SK-N-SH treated with all-trans-retinoic acid at 6 μM for 48 hours (cell line): ENCODE data around the gene GATAD2A.

Source experiments
- ATAC-seq: fragments of 200-7000 bp; cut with Tn5 transposase; 3 replicates; pipeline ENCODE4 v1.9.1; 2020; ENCODE audit warnings: mild to moderate bottlenecking, moderate library complexity
- ARNTL ChIP-seq: fragments of 450-650 bp; formaldehyde crosslinking; IDR thresholded peaks from 2 replicates; pipeline ENCODE4 v1.5.0; 2020; ENCODE audit warnings: low read depth, mild to moderate bottlenecking, moderate library complexity, borderline replicate concordance
- BACH2 ChIP-seq: fragments of 250-450 bp; sonication (Bioruptor Pico); IDR thresholded peaks from 2 replicates; pipeline ENCODE4 v1.9.0; 2021; ENCODE audit warnings: mild to moderate bottlenecking, borderline replicate concordance
- CSDC2 ChIP-seq: fragments of 250-450 bp; sonication (Bioruptor Pico); IDR thresholded peaks from 2 replicates; pipeline ENCODE4 v1.5.0; 2020; ENCODE audit warnings: mild to moderate bottlenecking, moderate library complexity
- ESRRG ChIP-seq: fragments of 250-450 bp; sonication (Bioruptor Pico); IDR thresholded peaks from 2 replicates; pipeline ENCODE4 v1.6.1; 2021; ENCODE audit warnings: mild to moderate bottlenecking
- GLIS3 ChIP-seq: fragments of 250-450 bp; sonication (Bioruptor Pico); IDR thresholded peaks from 2 replicates; pipeline ENCODE4 v1.5.0; 2020; ENCODE audit warnings: mild to moderate bottlenecking, moderate library complexity
- ISL1 ChIP-seq: fragments of 250-450 bp; sonication (Bioruptor Pico); IDR thresholded peaks from 2 replicates; pipeline ENCODE4 v2.1.2; 2022; ENCODE audit warnings: mild to moderate bottlenecking, moderate library complexity
- OSR1 ChIP-seq: fragments of 250-450 bp; sonication (Bioruptor Pico); IDR thresholded peaks from 2 replicates; pipeline ENCODE4 v1.8.0; 2022; ENCODE audit warnings: moderate library complexity, mild to moderate bottlenecking, inconsistent platforms
- PATZ1 ChIP-seq: fragments of 250-450 bp; sonication (Bioruptor Pico); IDR thresholded peaks from 2 replicates; pipeline ENCODE4 v1.8.0; 2020; ENCODE audit warnings: mild to moderate bottlenecking, moderate library complexity, borderline replicate concordance
- POU6F1 ChIP-seq: fragments of 250-450 bp; sonication (Bioruptor Pico); IDR thresholded peaks from 2 replicates; pipeline ENCODE4 v1.8.0; 2021; ENCODE audit warnings: low read depth, mild to moderate bottlenecking, moderate library complexity, borderline replicate concordance
- PPARA ChIP-seq: fragments of 250-450 bp; sonication (Bioruptor Pico); IDR thresholded peaks from 2 replicates; pipeline ENCODE4 v1.5.0; 2020; ENCODE audit warnings: mild to moderate bottlenecking, borderline replicate concordance
- RARB ChIP-seq: fragments of 250-450 bp; sonication (Bioruptor Pico); IDR thresholded peaks from 2 replicates; pipeline ENCODE4 v1.8.0; 2021; ENCODE audit warnings: mild to moderate bottlenecking, moderate library complexity
- SNAI2 ChIP-seq: fragments of 250-450 bp; sonication (Bioruptor Pico); IDR thresholded peaks from 2 replicates; pipeline ENCODE4 v1.5.0; 2020; ENCODE audit warnings: mild to moderate bottlenecking, moderate library complexity
- TCF4 ChIP-seq: fragments of 250-450 bp; sonication (Bioruptor Pico); IDR thresholded peaks from 2 replicates; pipeline ENCODE4 v1.8.0; 2021; ENCODE audit warnings: mild to moderate bottlenecking, moderate library complexity, borderline replicate concordance
- TOX ChIP-seq: fragments of 250-450 bp; sonication (Bioruptor Pico); IDR thresholded peaks from 2 replicates; pipeline ENCODE4 v1.8.0; 2021; ENCODE audit warnings: mild to moderate bottlenecking, moderate library complexity, borderline replicate concordance
- ZFP3 ChIP-seq: fragments of 250-450 bp; sonication (Bioruptor Pico); IDR thresholded peaks from 2 replicates; pipeline ENCODE4 v1.5.0; 2020; ENCODE audit warnings: mild to moderate bottlenecking, moderate library complexity
- ZFP30 ChIP-seq: fragments of 450-650 bp; formaldehyde crosslinking; IDR thresholded peaks from 2 replicates; pipeline ENCODE4 v1.5.0; 2022; ENCODE audit warnings: mild to moderate bottlenecking, moderate library complexity
- ZNF70 ChIP-seq: fragments of 450-650 bp; formaldehyde crosslinking; IDR thresholded peaks from 2 replicates; pipeline ENCODE4 v1.5.0; 2020; ENCODE audit warnings: mild to moderate bottlenecking, moderate library complexity
- ZNF8 ChIP-seq: fragments of 450-650 bp; formaldehyde crosslinking; IDR thresholded peaks from 2 replicates; pipeline ENCODE4 v1.5.0; 2020; ENCODE audit warnings: mild to moderate bottlenecking, moderate library complexity
- TF ChIP-seq, protein P1 (sequence below): fragments of 250-450 bp; sonication (Bioruptor Pico); IDR thresholded peaks from 2 replicates; pipeline ENCODE4 v1.5.1; 2020; ENCODE audit warnings: low read depth, mild to moderate bottlenecking, moderate library complexity
- TF ChIP-seq, protein P2 (sequence below): fragments of 250-450 bp; sonication (Bioruptor Pico); IDR thresholded peaks from 2 replicates; pipeline ENCODE4 v1.5.0; 2020; ENCODE audit warnings: mild to moderate bottlenecking, moderate library complexity

The GATAD2A gene

DNA sequence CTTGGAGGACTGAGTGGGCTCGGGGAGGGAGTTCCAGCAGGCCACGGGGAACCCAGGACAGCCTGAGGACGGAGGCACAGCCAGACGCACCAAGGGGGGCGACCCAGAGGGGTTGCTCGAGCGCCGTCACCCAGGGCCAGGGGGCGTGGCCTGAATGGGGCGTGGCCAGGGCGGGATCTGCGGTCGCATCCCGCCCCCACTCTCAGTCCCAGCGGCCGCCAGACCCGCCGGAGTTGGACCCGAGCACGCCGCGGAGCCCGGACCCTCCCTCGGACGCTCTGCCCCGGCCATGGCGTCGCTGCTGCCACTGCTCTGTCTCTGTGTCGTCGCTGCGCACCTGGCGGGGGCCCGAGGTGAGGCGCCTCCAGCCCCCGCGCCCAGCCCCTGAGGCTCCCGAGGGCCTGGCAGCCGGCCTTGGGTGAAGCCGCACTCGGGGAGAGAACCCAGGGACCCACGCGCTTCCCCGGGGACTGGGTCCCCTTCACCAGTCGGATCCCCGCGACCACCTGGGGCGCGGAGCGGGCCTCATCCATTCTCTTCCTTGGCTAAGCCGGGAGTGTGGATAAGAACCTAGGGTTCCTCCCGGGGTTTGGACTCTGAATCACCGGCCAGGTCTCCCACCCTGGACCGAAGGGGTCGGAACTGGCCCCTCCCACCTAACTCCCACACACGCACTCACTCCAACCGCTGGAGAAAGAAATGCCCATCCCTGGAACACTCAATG is 132.7 kb downstream of the GATAD2A start, which contains the start of gene CILP2:
TSS of gene CILP2 (plus strand) at position 205 of the 724 bp plus-strand sequence. CDS start at position 290, 85 bp downstream.
- TF ChIP-seq ARNTL (CRISPR knock-in tag) (no peak), POU6F1 (CRISPR knock-in tag) (no peak)
- ATAC-seq, result peak; percentile 60

DNA sequence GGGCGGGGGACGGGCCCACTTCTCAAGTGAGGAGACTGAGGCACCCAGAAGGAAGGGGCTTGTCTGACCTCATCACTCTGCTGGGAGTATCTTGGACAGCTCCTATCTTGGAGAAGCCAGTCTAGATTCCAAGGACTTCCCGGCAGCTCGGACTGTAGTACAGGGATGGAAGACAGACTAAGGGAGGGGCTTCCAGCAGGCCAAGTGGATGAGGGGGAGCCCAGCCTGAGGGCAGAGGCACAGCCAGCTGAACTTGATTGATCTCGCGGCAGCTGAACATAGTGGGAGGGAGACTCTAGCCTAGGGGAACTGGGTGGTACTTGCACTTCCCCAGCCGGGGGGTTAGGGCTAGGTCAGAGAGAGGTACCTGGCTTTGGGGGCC is 133.3 kb downstream of the GATAD2A start:
- ATAC-seq, result peak; percentile 7; the same call in 2 of the 3 replicates
- TF ChIP-seq PPARA (CRISPR knock-in tag), result no peak
- TF ChIP-seq, protein P1, sequence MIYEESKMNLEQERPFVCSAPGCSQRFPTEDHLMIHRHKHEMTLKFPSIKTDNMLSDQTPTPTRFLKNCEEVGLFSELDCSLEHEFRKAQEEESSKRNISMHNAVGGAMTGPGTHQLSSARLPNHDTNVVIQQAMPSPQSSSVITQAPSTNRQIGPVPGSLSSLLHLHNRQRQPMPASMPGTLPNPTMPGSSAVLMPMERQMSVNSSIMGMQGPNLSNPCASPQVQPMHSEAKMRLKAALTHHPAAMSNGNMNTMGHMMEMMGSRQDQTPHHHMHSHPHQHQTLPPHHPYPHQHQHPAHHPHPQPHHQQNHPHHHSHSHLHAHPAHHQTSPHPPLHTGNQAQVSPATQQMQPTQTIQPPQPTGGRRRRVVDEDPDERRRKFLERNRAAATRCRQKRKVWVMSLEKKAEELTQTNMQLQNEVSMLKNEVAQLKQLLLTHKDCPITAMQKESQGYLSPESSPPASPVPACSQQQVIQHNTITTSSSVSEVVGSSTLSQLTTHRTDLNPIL (CRISPR knock-in tag), result no peak
- no peak for TF ChIP-seq PATZ1
- TF ChIP-seq ZFP3 (CRISPR knock-in tag), result no peak
- TF ChIP-seq POU6F1 (CRISPR knock-in tag), result no peak
- no peak for TF ChIP-seq BACH2 (CRISPR knock-in tag)
- TF ChIP-seq TCF4 (CRISPR knock-in tag), result no peak

GRCh38 chr19:19539698-19540063 is 134.2 kb downstream of the GATAD2A start:
- no peak for ATAC-seq
- no peak for TF ChIP-seq OSR1 (CRISPR knock-in tag)
- TF ChIP-seq ARNTL (CRISPR knock-in tag), result no peak
- no peak for TF ChIP-seq BACH2 (CRISPR knock-in tag)
- no peak for TF ChIP-seq CSDC2 (CRISPR knock-in tag)
- no peak for TF ChIP-seq PATZ1
- TF ChIP-seq SNAI2 (CRISPR knock-in tag), result no peak
- TF ChIP-seq TCF4 (CRISPR knock-in tag), result no peak
- TF ChIP-seq ZFP30 (CRISPR knock-in tag), result no peak
- TF ChIP-seq ZNF70 (CRISPR knock-in tag), result no peak
- TF ChIP-seq RARB, result no peak
- TF ChIP-seq PPARA (CRISPR knock-in tag), result no peak
- TF ChIP-seq ZNF8, result no peak
- TF ChIP-seq ISL1 (CRISPR knock-in tag), result no peak
- TF ChIP-seq ZFP3 (CRISPR knock-in tag), result no peak
- TF ChIP-seq GLIS3, result no peak
- no peak for TF ChIP-seq ESRRG
- TF ChIP-seq TOX (CRISPR knock-in tag), result no peak
- TF ChIP-seq, protein P2, sequence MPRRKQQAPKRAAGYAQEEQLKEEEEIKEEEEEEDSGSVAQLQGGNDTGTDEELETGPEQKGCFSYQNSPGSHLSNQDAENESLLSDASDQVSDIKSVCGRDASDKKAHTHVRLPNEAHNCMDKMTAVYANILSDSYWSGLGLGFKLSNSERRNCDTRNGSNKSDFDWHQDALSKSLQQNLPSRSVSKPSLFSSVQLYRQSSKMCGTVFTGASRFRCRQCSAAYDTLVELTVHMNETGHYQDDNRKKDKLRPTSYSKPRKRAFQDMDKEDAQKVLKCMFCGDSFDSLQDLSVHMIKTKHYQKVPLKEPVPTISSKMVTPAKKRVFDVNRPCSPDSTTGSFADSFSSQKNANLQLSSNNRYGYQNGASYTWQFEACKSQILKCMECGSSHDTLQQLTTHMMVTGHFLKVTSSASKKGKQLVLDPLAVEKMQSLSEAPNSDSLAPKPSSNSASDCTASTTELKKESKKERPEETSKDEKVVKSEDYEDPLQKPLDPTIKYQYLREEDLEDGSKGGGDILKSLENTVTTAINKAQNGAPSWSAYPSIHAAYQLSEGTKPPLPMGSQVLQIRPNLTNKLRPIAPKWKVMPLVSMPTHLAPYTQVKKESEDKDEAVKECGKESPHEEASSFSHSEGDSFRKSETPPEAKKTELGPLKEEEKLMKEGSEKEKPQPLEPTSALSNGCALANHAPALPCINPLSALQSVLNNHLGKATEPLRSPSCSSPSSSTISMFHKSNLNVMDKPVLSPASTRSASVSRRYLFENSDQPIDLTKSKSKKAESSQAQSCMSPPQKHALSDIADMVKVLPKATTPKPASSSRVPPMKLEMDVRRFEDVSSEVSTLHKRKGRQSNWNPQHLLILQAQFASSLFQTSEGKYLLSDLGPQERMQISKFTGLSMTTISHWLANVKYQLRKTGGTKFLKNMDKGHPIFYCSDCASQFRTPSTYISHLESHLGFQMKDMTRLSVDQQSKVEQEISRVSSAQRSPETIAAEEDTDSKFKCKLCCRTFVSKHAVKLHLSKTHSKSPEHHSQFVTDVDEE (CRISPR knock-in tag), result no peak
